Upper lobe of left lung (tissue), 4 donors: ENCODE data around the gene GBF1.

Source experiments
- POLR2AphosphoS5 ChIP-seq, 2 donors: sonication (generic); formaldehyde crosslinking; IDR thresholded peaks; one replicate each; pipeline ENCODE4 v1.5.1; 2017; ENCODE audit warnings: antibody characterized with exemption in 2 of 2
- TF ChIP-seq, protein P1 (sequence below), 6 experiments: fragments of 450-650 bp in 4 of 6; fragments of 200-600 bp in 2 of 6; sonication (generic) in 2 of 6; IDR thresholded peaks; one replicate each; pipeline ENCODE4 v1.5.1; 2016 to 2019; ENCODE audit warnings: antibody characterized with exemption in 6 of 6

DNA sequence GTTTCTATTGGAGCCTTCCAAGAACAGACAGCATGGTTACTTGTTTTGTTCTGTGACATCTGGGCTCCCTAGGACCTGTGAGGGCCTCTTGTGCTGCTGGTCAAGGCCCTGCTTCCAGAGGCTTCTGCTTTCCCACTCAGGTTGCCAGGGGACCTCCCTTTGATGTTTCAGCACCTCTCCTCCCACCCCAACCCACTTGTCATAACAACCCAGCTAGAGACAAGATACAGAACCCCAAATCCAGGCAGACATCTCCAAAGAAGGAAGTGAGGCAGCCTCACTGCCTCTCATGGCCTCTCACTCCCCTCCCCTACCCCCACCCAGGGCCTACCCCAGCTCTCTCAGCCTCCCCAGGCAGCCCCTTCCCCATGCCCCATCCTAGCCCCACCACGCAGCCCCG lies 161.5 kb downstream of the GBF1 start:
- TF ChIP-seq, protein P1, sequence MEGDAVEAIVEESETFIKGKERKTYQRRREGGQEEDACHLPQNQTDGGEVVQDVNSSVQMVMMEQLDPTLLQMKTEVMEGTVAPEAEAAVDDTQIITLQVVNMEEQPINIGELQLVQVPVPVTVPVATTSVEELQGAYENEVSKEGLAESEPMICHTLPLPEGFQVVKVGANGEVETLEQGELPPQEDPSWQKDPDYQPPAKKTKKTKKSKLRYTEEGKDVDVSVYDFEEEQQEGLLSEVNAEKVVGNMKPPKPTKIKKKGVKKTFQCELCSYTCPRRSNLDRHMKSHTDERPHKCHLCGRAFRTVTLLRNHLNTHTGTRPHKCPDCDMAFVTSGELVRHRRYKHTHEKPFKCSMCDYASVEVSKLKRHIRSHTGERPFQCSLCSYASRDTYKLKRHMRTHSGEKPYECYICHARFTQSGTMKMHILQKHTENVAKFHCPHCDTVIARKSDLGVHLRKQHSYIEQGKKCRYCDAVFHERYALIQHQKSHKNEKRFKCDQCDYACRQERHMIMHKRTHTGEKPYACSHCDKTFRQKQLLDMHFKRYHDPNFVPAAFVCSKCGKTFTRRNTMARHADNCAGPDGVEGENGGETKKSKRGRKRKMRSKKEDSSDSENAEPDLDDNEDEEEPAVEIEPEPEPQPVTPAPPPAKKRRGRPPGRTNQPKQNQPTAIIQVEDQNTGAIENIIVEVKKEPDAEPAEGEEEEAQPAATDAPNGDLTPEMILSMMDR (IDR thresholded peaks at IDR 0.05) = no peak
- no peak for TF ChIP-seq POLR2AphosphoS5 (IDR thresholded peaks at IDR 0.05)
